ENCODE results near the gene BCAP31.
"Not testable (repeated sequence)": the region's sequence is repeated elsewhere in the genome, so short reads cannot be mapped to it uniquely, and the experiment has no call there.

GRCh38 chrX:153742111-153742510, 17.9 kb upstream of the BCAP31 start:
- TF ChIP-seq ZNF274 (IDR thresholded peaks at IDR 0.05; ENCODE audit: low read depth, low read length); YY1 (IDR thresholded peaks at IDR 0.05; ENCODE audit: insufficient read depth, insufficient read length): not testable (repeated sequence)
